Right cardiac atrium (tissue), 5 donors: ENCODE data around the gene DEPDC1B. TPM values are rescaled to one million over a fixed set of nuclear protein-coding genes. Genes with fewer than 3 reads are reported as not detected.

ENCODE experiments used
- ATAC-seq, 2 donors: fragments of 200-7000 bp; cut with Tn5 transposase; one replicate each; pipeline versions ENCODE4 v1.8.0 to v1.9.1; 2020; ENCODE audit warnings: moderate library complexity in 2 of 2, mild to moderate bottlenecking in 1 of 2
- DNase-seq, 3 donors: peaks; one replicate each; pipeline ENCODE4 v3.0.0-alpha.2; 2020
- H3K27ac ChIP-seq: one replicate; pipeline ENCODE4 v1.5.1; 2013; ENCODE audit warnings: mild to moderate bottlenecking, low read length, control low read depth, moderate library complexity
- H3K27me3 ChIP-seq: one replicate; pipeline ENCODE4 v1.6.1; 2013; ENCODE audit not compliant: control insufficient read depth, insufficient read depth
- H3K4me1 ChIP-seq: one replicate; pipeline ENCODE4 v1.6.1; 2013; ENCODE audit warnings: low read length; ENCODE audit not compliant: control insufficient read depth, insufficient read depth
- H3K4me3 ChIP-seq: one replicate; pipeline ENCODE4 v1.5.1; 2013; ENCODE audit warnings: low read length, control low read depth
- H3K9me3 ChIP-seq: one replicate; pipeline ENCODE4 v1.6.1; 2013; ENCODE audit warnings: low read length; ENCODE audit not compliant: control insufficient read depth
- WGBS: extraction: QIAGEN DNeasy Blood & Tissue Kit; methylation state at CpG from one replicate; pipeline ENCODE4 v1.1.7; 2013; 5-methylcytosine and 5-hydroxymethylcytosine counted together
- intact Hi-C, 4 donors: fragments of 100-400 bp; cut with DNase I; formaldehyde crosslinking; loops; one replicate each; pipeline versions ENCODE4 v1.11.0 to v1.14.0; 2022 to 2023
- polyA plus RNA-seq: library from polyadenylated mRNA; stranded (reverse); fragments of 200-250 nt; gene quantifications from one replicate; pipeline ENCODE4 v1.2.3, GENCODE V29; 2013
- total RNA-seq, 4 donors: library from RNA; stranded (reverse); fragmentation: NEBNext Ultra II Directional; extraction: Animal tissue kit (Norgen Biotek cat#: 25700); gene quantifications; one replicate each; pipeline ENCODE4 v1.2.1, GENCODE V29; 2021
- donor health status: healthy with polysubstance abuse.
- donor health status: DM: no; HTN: yes; CAD: no.
- donor health status: DM: no; HTN: no; CAD: no.
- donor health status: DM: no; HTN: yes; CAD: no; lungs with severe emphysema.
- donor health status: DM: yes; HTN: yes; CAD: no.

The DEPDC1B gene
- total and polyA plus RNA-seq, 5 donors = 0.05 to 0.54 (median 0.24) TPM; not detected in 2

GRCh38 chr5:60674251-60675069, 25.5 kb downstream of the DEPDC1B start:
- H3K27ac ChIP-seq = no peak overlapping the region
- intact Hi-C loops = loop anchor here in 1 of 4 donors (10.0 kb wide), 1 partner anchor 860 kb away; no protein-coding TSS in a partner anchor
- 71% methylated on average over 2 of the region's 2 CpGs for WGBS
- H3K4me3 ChIP-seq = no peak overlapping the region
- no peaks in the 10 kb centered on the region for H3K4me1 ChIP-seq
- ATAC-seq = no peak
- no peaks in the 10 kb centered on the region for H3K9me3 ChIP-seq
- DNase-seq = no peak
- no peaks in the 10 kb centered on the region for H3K27me3 ChIP-seq

- ATAC-seq = no peak
- intact Hi-C loops = loop anchor here in 1 of 4 donors (10.0 kb wide), 1 partner anchor 859 kb away; no protein-coding TSS in a partner anchor
- Histone ChIP-seq H3K4me3 (no peak overlapping the region), H3K9me3 (no peaks in the 10 kb centered on the region), H3K27me3 (no peaks in the 10 kb centered on the region), H3K27ac (no peak overlapping the region), H3K4me1 (no peaks in the 10 kb centered on the region)
- DNase-seq = no peak
- WGBS = 82% methylated on average over 2 of the region's 2 CpGs
Observed at GRCh38 chr5:60673334-60673733, 26.6 kb downstream of the DEPDC1B start.

DNA sequence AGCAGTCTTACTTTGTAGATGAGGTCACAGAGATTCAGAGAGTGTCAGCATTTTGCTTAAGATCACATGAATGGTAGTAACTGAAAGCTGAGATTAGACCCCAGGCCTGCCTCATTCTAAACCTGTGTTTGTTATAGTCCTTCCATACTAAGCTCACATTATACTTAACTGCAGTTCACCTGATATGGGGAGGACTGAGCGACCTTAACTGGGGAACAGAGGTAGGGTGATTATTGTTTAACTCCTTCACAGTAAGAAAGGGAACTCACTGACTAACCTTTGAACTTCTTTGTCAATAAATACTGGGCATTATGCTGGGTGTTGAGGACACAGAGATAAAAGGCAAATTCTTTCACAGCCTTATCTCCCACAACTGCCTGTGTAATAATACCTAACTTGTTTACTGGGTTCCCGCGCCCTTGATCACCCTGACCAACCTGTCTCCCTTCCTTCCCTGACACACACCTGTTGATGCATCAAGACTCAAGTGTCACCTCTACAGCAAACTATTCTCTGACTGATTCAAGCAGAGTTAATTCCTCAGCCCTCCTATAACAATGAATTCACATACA, 27.2 kb downstream of the DEPDC1B start:
- Histone ChIP-seq H3K27me3 (no peaks in the 10 kb centered on the region), H3K4me1 (no peaks in the 10 kb centered on the region), H3K27ac (no peak overlapping the region), H3K4me3 (no peak overlapping the region), H3K9me3 (no peaks in the 10 kb centered on the region)
- DNase-seq (no peak), ATAC-seq (peak in 1 of 2 donors; percentile 24)
- intact Hi-C loops = loop anchor here in 1 of 4 donors (10.0 kb wide), 1 partner anchor 858 kb away; no protein-coding TSS in a partner anchor
- 94% methylated on average over 3 of the region's 3 CpGs for WGBS

DNA sequence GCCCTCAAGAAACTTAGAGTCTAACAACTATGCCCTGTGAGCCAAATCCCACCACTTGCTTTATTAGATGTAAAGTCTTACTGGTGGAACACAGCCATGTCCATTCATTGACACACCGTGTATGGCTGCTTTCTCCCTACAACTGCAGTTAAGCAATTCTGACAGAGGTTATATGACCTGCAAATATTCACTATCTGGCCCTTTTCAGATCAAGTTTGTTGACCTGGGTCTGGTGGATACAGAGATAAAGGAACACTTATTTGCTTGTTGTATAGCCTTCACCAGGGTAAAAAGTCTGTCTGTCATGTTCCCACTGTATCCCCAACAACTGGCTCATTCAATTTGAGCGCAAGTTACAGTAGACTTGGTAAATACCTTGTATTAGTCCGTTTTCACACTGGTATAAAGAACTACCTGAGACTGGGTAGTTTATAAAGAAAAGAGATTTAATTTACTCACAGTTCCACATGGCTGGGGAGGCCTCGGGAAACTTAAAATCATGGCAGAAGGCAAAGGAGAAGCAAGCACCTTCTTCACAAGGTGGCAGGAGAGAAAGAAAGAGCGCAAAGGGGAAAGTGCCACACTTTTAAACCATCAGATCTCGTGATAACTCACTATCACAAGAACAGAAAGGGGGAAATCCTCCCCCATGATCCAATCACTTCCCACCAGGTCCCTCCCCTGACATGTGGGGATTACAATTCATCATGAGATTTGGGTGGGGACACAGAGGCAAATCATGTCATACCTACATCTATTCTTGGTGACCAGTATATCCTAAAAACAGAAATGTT, 27.9 kb downstream of the DEPDC1B start:
- Histone ChIP-seq H3K27ac (no peak overlapping the region), H3K27me3 (no peaks in the 10 kb centered on the region), H3K4me3 (no peak overlapping the region), H3K4me1 (no peaks in the 10 kb centered on the region), H3K9me3 (no peaks in the 10 kb centered on the region)
- no peak for DNase-seq
- WGBS = 93% methylated on average over 6 of the region's 6 CpGs
- intact Hi-C loops = loop anchor here in 1 of 4 donors (10.0 kb wide), 1 partner anchor 857 kb away; no protein-coding TSS in a partner anchor
- no peak for ATAC-seq

DNA sequence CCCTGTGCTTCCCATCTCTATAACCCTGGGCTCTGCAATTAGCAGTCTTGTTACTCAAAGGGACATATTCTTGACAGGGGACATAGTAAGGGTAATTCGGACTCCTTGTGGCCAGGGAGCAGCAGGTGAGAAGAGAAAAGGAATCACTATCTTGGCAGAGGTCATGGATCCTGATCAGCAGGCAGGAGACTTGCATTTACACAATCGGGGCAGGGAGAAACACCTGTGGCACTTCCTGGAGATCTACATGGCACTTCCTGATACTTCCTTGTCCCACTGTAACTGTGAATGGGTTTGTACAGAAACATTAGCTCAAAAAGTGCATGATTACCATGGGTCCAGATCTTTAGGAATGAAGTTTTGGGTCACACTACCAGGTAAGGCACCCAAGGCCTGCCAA, 29.2 kb downstream of the DEPDC1B start:
- H3K9me3 ChIP-seq = no peaks in the 10 kb centered on the region
- ATAC-seq = no peak
- H3K4me1 ChIP-seq = no peaks in the 10 kb centered on the region
- H3K27me3 ChIP-seq = no peaks in the 10 kb centered on the region
- no peak for DNase-seq
- intact Hi-C loops = loop anchor here in 1 of 4 donors (10.0 kb wide), 1 partner anchor 856 kb away; no protein-coding TSS in a partner anchor
- H3K27ac ChIP-seq = no peak overlapping the region
- WGBS = 92% methylated on average over 2 of the region's 2 CpGs
- H3K4me3 ChIP-seq = no peak overlapping the region

- DNase-seq (no peak), ATAC-seq (no peak)
- intact Hi-C loops = loop anchor here in 2 of 4 donors (5.0 to 10.0 kb wide), 2 partner anchors 854 to 856 kb away; no protein-coding TSS in a partner anchor
- no peak overlapping the region for H3K27ac ChIP-seq
- no peak overlapping the region for H3K4me3 ChIP-seq
- H3K27me3 ChIP-seq = no peaks in the 10 kb centered on the region
- no peaks in the 10 kb centered on the region for H3K4me1 ChIP-seq
- H3K9me3 ChIP-seq = no peaks in the 10 kb centered on the region
Observed at GRCh38 chr5:60668686-60669304, 31.2 kb downstream of the DEPDC1B start.

- H3K4me3 ChIP-seq = no peak overlapping the region
- intact Hi-C loops = no loop called here
- no peaks in the 10 kb centered on the region for H3K27me3 ChIP-seq
- no peaks in the 10 kb centered on the region for H3K9me3 ChIP-seq
- DNase-seq (no peak), ATAC-seq (no peak)
- 88% methylated on average over 3 of the region's 3 CpGs for WGBS
- H3K27ac ChIP-seq = no peak overlapping the region
- no peaks in the 10 kb centered on the region for H3K4me1 ChIP-seq
Observed at GRCh38 chr5:60651872-60652620, 47.9 kb downstream of the DEPDC1B start.

DNA sequence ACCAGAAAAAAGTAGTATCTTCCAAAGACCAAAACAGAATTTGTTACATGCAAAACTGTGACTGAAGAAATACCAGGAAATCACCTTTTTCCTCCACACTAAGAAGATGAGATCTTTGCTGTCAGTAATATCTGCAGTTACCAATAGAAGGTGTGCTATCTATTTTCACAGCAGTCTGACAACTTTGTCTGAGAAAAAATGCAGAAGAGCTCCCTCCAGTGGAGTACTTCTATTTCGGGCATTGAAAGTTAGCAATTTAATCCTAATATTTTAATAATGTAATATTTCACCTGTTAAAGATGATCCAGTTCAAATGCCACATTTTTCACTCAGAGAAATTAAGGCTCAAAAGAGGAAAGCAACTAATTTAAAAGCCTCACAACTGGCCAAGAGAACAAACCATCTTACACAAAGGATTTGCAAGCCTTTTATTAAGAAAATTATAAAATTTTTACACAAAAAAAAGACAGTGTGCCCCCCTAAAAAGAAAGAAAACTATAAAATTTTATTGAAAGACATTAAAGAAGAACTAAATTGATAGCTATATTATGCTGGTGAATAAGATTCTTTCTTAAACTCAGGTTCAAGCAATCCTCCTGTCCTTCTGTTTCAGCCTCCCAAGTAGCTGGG, 50.6 kb downstream of the DEPDC1B start:
- DNase-seq (no peak), ATAC-seq (no peak)
- intact Hi-C loops = no loop called here
- Histone ChIP-seq H3K4me1 (no peaks in the 10 kb centered on the region), H3K4me3 (no peak overlapping the region), H3K27ac (no peak overlapping the region), H3K9me3 (no peaks in the 10 kb centered on the region), H3K27me3 (no peaks in the 10 kb centered on the region)
- WGBS = 17% methylated on average over 1 of the region's 1 CpG

GRCh38 chr5:60648175-60648574, 51.8 kb downstream of the DEPDC1B start:
- no peak for DNase-seq
- 90% methylated on average over 2 of the region's 2 CpGs for WGBS
- no peak overlapping the region for H3K4me3 ChIP-seq
- H3K27ac ChIP-seq = no peak overlapping the region
- ATAC-seq = no peak
- H3K9me3 ChIP-seq = no peaks in the 10 kb centered on the region
- intact Hi-C loops = no loop called here
- no peaks in the 10 kb centered on the region for H3K4me1 ChIP-seq
- no peaks in the 10 kb centered on the region for H3K27me3 ChIP-seq

DNA sequence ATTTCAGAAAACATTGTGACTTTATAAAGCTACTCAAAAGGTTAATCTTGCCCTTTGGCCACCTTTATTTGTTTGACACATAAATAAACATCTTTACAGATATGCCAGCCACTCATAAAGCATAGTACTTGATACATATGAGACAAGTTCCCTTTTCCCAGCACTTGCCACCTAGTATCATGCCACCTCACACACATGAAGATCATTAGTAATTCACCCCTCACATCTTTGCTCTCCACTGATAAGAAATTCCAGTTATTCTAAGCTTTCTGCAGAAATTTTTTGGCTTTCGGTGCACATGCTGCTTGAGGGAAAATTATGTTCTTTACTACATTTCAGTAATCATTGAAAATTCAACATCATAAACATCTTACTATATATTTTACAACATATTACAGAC, 59.1 kb downstream of the DEPDC1B start:
- no peak overlapping the region for H3K4me3 ChIP-seq
- no peak overlapping the region for H3K27ac ChIP-seq
- intact Hi-C loops = no loop called here
- DNase-seq = no peak
- ATAC-seq = no peak
- H3K9me3 ChIP-seq = no peaks in the 10 kb centered on the region
- WGBS = 97% methylated on average over 1 of the region's 1 CpG
- H3K27me3 ChIP-seq = no peaks in the 10 kb centered on the region
- H3K4me1 ChIP-seq = no peaks in the 10 kb centered on the region
